ENCODE results near the gene RTP3.

Gene RTP3

GRCh38 chr3:46523556-46523955, 25.8 kb downstream of the RTP3 start:
- no peak for DNase-seq
- no peak for TF ChIP-seq CTCF (IDR thresholded peaks at IDR 0.05; ENCODE audit: low read depth, low read length)

GRCh38 chr3:46524008-46524407, 26.2 kb downstream of the RTP3 start:
- no peaks in the 10 kb centered on the region for H3K36me3 ChIP-seq
- no peak for TF ChIP-seq CTCF (IDR thresholded peaks at IDR 0.05; ENCODE audit: low read depth, low read length)
- no peak overlapping the region for H3K4me3 ChIP-seq (ENCODE audit: low read depth, low read length)
- H3K9me3 ChIP-seq: no peaks in the 10 kb centered on the region
- no peak for DNase-seq
- H3K4me1 ChIP-seq: no peaks in the 10 kb centered on the region
- no peaks in the 10 kb centered on the region for H3K27me3 ChIP-seq

More at GRCh38 chr3:46523556-46523955, 25.8 kb downstream of the RTP3 start:
- no peaks in the 10 kb centered on the region for H3K9me3 ChIP-seq
- H3K4me1 ChIP-seq: no peaks in the 10 kb centered on the region
- H3K27me3 ChIP-seq: no peaks in the 10 kb centered on the region
- no peak overlapping the region for H3K4me3 ChIP-seq (ENCODE audit: low read depth, low read length)
- no peaks in the 10 kb centered on the region for H3K36me3 ChIP-seq

GRCh38 chr3:46524832-46525231, 27.1 kb downstream of the RTP3 start:
- TF ChIP-seq CTCF (IDR thresholded peaks at IDR 0.05; ENCODE audit: low read depth, low read length): no peak
- Histone ChIP-seq H3K4me1 (no peaks in the 10 kb centered on the region), H3K27me3 (no peaks in the 10 kb centered on the region), H3K4me3 (ENCODE audit: low read depth, low read length) (no peak overlapping the region), H3K36me3 (no peaks in the 10 kb centered on the region), H3K9me3 (no peaks in the 10 kb centered on the region)
- no peak for DNase-seq

- Histone ChIP-seq H3K4me1 (no peaks in the 10 kb centered on the region), H3K27me3 (no peaks in the 10 kb centered on the region), H3K9me3 (no peaks in the 10 kb centered on the region), H3K4me3 (ENCODE audit: low read depth, low read length) (no peak overlapping the region), H3K36me3 (no peaks in the 10 kb centered on the region)
- no peak for DNase-seq
- no peak for TF ChIP-seq CTCF (IDR thresholded peaks at IDR 0.05; ENCODE audit: low read depth, low read length)
Observed at GRCh38 chr3:46527239-46527638, 29.5 kb downstream of the RTP3 start.

- no peaks in the 10 kb centered on the region for H3K36me3 ChIP-seq
- no peaks in the 10 kb centered on the region for H3K4me1 ChIP-seq
- no peaks in the 10 kb centered on the region for H3K27me3 ChIP-seq
- no peak for DNase-seq
- H3K9me3 ChIP-seq: no peaks in the 10 kb centered on the region
- no peak overlapping the region for H3K4me3 ChIP-seq (ENCODE audit: low read depth, low read length)
- no peak for TF ChIP-seq CTCF (IDR thresholded peaks at IDR 0.05; ENCODE audit: low read depth, low read length)
Observed at GRCh38 chr3:46533091-46533490, 35.3 kb downstream of the RTP3 start.

GRCh38 chr3:46535746-46536145, 38.0 kb downstream of the RTP3 start:
- no peaks in the 10 kb centered on the region for H3K4me1 ChIP-seq
- no peaks in the 10 kb centered on the region for H3K27me3 ChIP-seq
- H3K4me3 ChIP-seq (ENCODE audit: low read depth, low read length): no peak overlapping the region
- no peak for TF ChIP-seq CTCF (IDR thresholded peaks at IDR 0.05; ENCODE audit: low read depth, low read length)
- DNase-seq: no peak
- no peaks in the 10 kb centered on the region for H3K36me3 ChIP-seq
- no peaks in the 10 kb centered on the region for H3K9me3 ChIP-seq
